GM23248 (cell line): ENCODE measurements around the gene CNIH3. TPM values are rescaled to one million over a fixed set of nuclear protein-coding genes. Genes with fewer than 3 reads are reported as not detected.

Experiments used
- DNase-seq: peaks from one replicate; pipeline ENCODE4 v3.0.0-alpha.2; 2015
- H2AFZ ChIP-seq: fragments of 200-600 bp; sonication (generic); 2 replicates; pipeline ENCODE4 v1.6.1; 2016; ENCODE audit warnings: antibody characterized with exemption
- H3F3A ChIP-seq: fragments of 200-600 bp; sonication (generic); 2 replicates; pipeline ENCODE4 v1.6.1; 2016; ENCODE audit warnings: mild to moderate bottlenecking, antibody characterized with exemption, mixed run types; ENCODE audit not compliant: insufficient read depth
- H3K27ac ChIP-seq: fragments of 200-600 bp; sonication (generic); 2 replicates; pipeline ENCODE4 v1.5.1; 2016; ENCODE audit warnings: mild to moderate bottlenecking
- H3K27me3 ChIP-seq: fragments of 200-600 bp; sonication (generic); replicated peaks from 2 replicates; pipeline ENCODE4 v1.6.1; 2016; ENCODE audit warnings: mild to moderate bottlenecking; ENCODE audit not compliant: insufficient read depth
- H3K36me3 ChIP-seq: fragments of 200-600 bp; sonication (generic); 2 replicates; pipeline ENCODE4 v1.6.1; 2016; ENCODE audit warnings: low read depth, mild to moderate bottlenecking
- H3K4me1 ChIP-seq: fragments of 200-600 bp; sonication (generic); 2 replicates; pipeline ENCODE4 v1.6.1; 2016; ENCODE audit warnings: mild to moderate bottlenecking; ENCODE audit not compliant: insufficient read depth
- H3K4me2 ChIP-seq: fragments of 200-600 bp; sonication (generic); one replicate; pipeline ENCODE4 v1.6.1; 2016; ENCODE audit warnings: mild to moderate bottlenecking; ENCODE audit not compliant: unreplicated experiment
- H3K4me3 ChIP-seq: fragments of 200-600 bp; sonication (generic); 2 replicates; pipeline ENCODE4 v1.5.1; 2016; ENCODE audit warnings: mild to moderate bottlenecking
- H3K79me2 ChIP-seq: fragments of 200-600 bp; sonication (generic); 2 replicates; pipeline ENCODE4 v1.6.1; 2016; ENCODE audit warnings: mild to moderate bottlenecking; ENCODE audit not compliant: insufficient read depth
- H3K9ac ChIP-seq: fragments of 200-600 bp; sonication (generic); 2 replicates; pipeline ENCODE4 v1.6.1; 2016; ENCODE audit warnings: mild to moderate bottlenecking
- H3K9me2 ChIP-seq: fragments of 200-600 bp; sonication (generic); 2 replicates; pipeline ENCODE4 v1.6.1; 2016; ENCODE audit warnings: mixed run types, mild to moderate bottlenecking, moderate library complexity; ENCODE audit not compliant: insufficient read depth
- H3K9me3 ChIP-seq: fragments of 200-600 bp; sonication (generic); one replicate; pipeline ENCODE4 v1.6.1; 2017; ENCODE audit warnings: low read depth
- H4K20me1 ChIP-seq: fragments of 200-600 bp; sonication (generic); 2 replicates; pipeline ENCODE4 v1.6.0; 2016; ENCODE audit not compliant: insufficient read depth
- EZH2 ChIP-seq: fragments of 200-600 bp; sonication (generic); IDR thresholded peaks from 2 replicates; pipeline ENCODE4 v1.6.1; 2018; ENCODE audit warnings: antibody characterized with exemption, mild to moderate bottlenecking; ENCODE audit not compliant: insufficient read depth, poor library complexity, severe bottlenecking
- EZH2phosphoT487 ChIP-seq: fragments of 200-600 bp; sonication (generic); IDR thresholded peaks from 2 replicates; pipeline ENCODE4 v1.6.1; 2018; ENCODE audit warnings: antibody characterized with exemption, moderate library complexity, mild to moderate bottlenecking, low read depth; ENCODE audit not compliant: insufficient read depth
- WGBS, 2 experiments: methylation state at CpG; one replicate each; pipeline ENCODE4 v1.1.6; 2015 to 2017; ENCODE audit warnings: low lambda C conversion rate in 2 of 2, low coverage in 1 of 2; ENCODE audit errors: missing lambda C conversion rate in 2 of 2; 5-methylcytosine and 5-hydroxymethylcytosine counted together
- in situ Hi-C: fragments of 300-500 bp; cut with MboI; formaldehyde crosslinking; loops from 2 replicates; pipeline ENCODE4 v1.15.0; 2020
- polyA plus RNA-seq: library from polyadenylated mRNA; unstranded; fragments of >200 nt; fragmentation: Nextera tagmentation; extraction: Ambion mirVana; gene quantifications from 2 replicates; pipeline ENCODE4 v1.2.1, GENCODE V29; 2016
- total RNA-seq: library from RNA; depleted of rRNA; stranded (reverse); fragments of >200 nt; shearing (Covaris generic); gene quantifications from 2 replicates; pipeline ENCODE4 v1.2.3, GENCODE V29; 2014

Gene CNIH3
- total and polyA plus RNA-seq, 2 experiments from 2014 or later = 4.7 to 6.4 TPM

- peak overlapping the region; percentile 52 for H3K4me2 ChIP-seq
- WGBS, 2 experiments = 9% methylated on average over 5 of the region's 5 CpGs
- H3K9me2 ChIP-seq = no peaks in the 10 kb centered on the region
- no peak overlapping the region for H3K4me3 ChIP-seq
- TF ChIP-seq EZH2phosphoT487 (no peak), EZH2 (no peak)
- DNase-seq = peak; percentile 75
- H4K20me1 ChIP-seq = no peaks in the 10 kb centered on the region
- peaks cover 14% of the 10 kb centered on the region for H3K4me1 ChIP-seq
- peaks cover 12% of the 10 kb centered on the region; the same call in 1 of the 2 replicates for H3F3A ChIP-seq
- no peaks in the 10 kb centered on the region for H3K9me3 ChIP-seq
- no peaks in the 10 kb centered on the region for H3K36me3 ChIP-seq
- H3K27ac ChIP-seq = no peak overlapping the region
- H3K9ac ChIP-seq = no peak overlapping the region
- no peaks in the 10 kb centered on the region for H3K27me3 ChIP-seq
- H2AFZ ChIP-seq = no peak overlapping the region
- in situ Hi-C loops = no loop called here
- no peaks in the 10 kb centered on the region for H3K79me2 ChIP-seq
These were observed 154.2 kb downstream of the CNIH3 start for GRCh38 chr1:224770336-224770693.

- no peak overlapping the region for H2AFZ ChIP-seq
- H3K79me2 ChIP-seq = no peaks in the 10 kb centered on the region
- 91 to 94% methylated on average over 2 of the region's 2 CpGs for WGBS, 2 experiments
- H3K27me3 ChIP-seq = no peaks in the 10 kb centered on the region
- in situ Hi-C loops = no loop called here
- H3K36me3 ChIP-seq = no peaks in the 10 kb centered on the region
- no peaks in the 10 kb centered on the region for H3K9me3 ChIP-seq
- no peak for DNase-seq
- H3F3A ChIP-seq = peaks cover 12% of the 10 kb centered on the region; the same call in 1 of the 2 replicates
- no peak overlapping the region for H3K9ac ChIP-seq
- no peak for TF ChIP-seq EZH2phosphoT487
- no peak for TF ChIP-seq EZH2
- H3K4me1 ChIP-seq = peaks cover 14% of the 10 kb centered on the region
- H3K4me2 ChIP-seq = no peak overlapping the region
- H3K4me3 ChIP-seq = no peak overlapping the region
- H3K27ac ChIP-seq = no peak overlapping the region
- no peaks in the 10 kb centered on the region for H3K9me2 ChIP-seq
- no peaks in the 10 kb centered on the region for H4K20me1 ChIP-seq
These were observed 157.5 kb downstream of the CNIH3 start for GRCh38 chr1:224773646-224774045.

DNA sequence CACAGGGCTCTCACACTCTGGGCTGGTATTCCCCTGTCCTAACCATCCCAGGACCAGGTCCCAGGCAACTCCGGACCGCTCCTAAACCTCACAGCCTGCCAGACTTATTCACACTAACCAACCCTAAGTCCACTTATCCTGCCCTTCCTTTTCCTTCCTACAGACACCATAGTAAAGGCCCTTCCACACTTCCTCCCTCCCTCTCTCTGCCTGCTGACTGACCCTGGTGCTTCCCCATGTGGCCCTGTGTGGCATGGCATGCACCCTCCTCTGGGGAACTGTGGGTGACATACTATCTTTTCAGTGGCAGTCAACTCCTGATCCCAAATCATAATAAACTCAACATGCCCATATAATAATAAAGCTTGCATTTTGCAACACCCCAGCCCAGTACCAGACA is 158.3 kb downstream of the CNIH3 start:
- in situ Hi-C loops = no loop called here
- Histone ChIP-seq H4K20me1 (no peaks in the 10 kb centered on the region), H2AFZ (no peak overlapping the region), H3K4me1 (peaks cover 14% of the 10 kb centered on the region), H3K36me3 (no peaks in the 10 kb centered on the region), H3K79me2 (no peaks in the 10 kb centered on the region), H3K9me2 (no peaks in the 10 kb centered on the region), H3K4me3 (no peak overlapping the region), H3K9me3 (no peaks in the 10 kb centered on the region), H3F3A (peaks cover 12% of the 10 kb centered on the region; the same call in 1 of the 2 replicates), H3K27me3 (no peaks in the 10 kb centered on the region), H3K9ac (no peak overlapping the region), H3K27ac (no peak overlapping the region), H3K4me2 (no peak overlapping the region)
- 95 to 96% methylated on average over 2 of the region's 2 CpGs for whole genome bisulfite sequencing, 2 experiments
- TF ChIP-seq EZH2phosphoT487 (no peak), EZH2 (no peak)
- no peak for DNase-seq

- in situ Hi-C loops = no loop called here
- H3K36me3 ChIP-seq = no peaks in the 10 kb centered on the region
These were observed 161.1 kb downstream of the CNIH3 start for GRCh38 chr1:224777180-224777579.

DNA sequence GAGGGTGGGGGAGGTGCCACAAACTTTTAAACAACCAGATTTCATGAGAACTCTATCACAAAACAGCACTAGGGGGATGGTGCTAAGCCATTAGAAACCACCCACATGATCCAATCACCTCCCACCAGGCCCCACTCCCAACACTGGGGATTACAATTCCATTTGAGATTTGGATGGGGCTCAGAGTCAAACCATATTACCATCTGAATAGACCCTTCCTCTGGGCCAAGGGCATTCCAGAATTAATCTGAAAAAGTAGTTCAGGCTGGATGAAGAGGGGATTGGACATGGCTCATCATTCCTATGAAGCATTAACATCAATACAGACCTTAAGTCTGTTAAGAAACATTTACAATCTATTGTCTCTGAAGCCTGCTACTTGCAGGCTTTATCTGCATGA is 163.4 kb downstream of the CNIH3 start:
- Histone ChIP-seq H2AFZ (no peak overlapping the region), H3K4me3 (no peak overlapping the region), H3K36me3 (no peaks in the 10 kb centered on the region), H3K4me1 (peaks cover 6% of the 10 kb centered on the region), H3K79me2 (no peaks in the 10 kb centered on the region), H3F3A (peaks cover 10% of the 10 kb centered on the region), H3K9me2 (no peaks in the 10 kb centered on the region), H3K9me3 (no peaks in the 10 kb centered on the region), H3K4me2 (no peak overlapping the region), H3K9ac (no peak overlapping the region), H3K27ac (no peak overlapping the region), H4K20me1 (no peaks in the 10 kb centered on the region), H3K27me3 (no peaks in the 10 kb centered on the region)
- in situ Hi-C loops = no loop called here
- DNase-seq = no peak
- TF ChIP-seq EZH2phosphoT487 (no peak), EZH2 (no peak)

More at GRCh38 chr1:224777180-224777579, 161.1 kb downstream of the CNIH3 start:
- no peaks in the 10 kb centered on the region for H3K27me3 ChIP-seq
- H3K9ac ChIP-seq = no peak overlapping the region
- WGBS, 2 experiments = 92 to 95% methylated on average over 2 of the region's 2 CpGs
- no peak overlapping the region for H3K4me2 ChIP-seq
- no peak overlapping the region for H3K4me3 ChIP-seq
- DNase-seq = no peak
- H3K27ac ChIP-seq = no peak overlapping the region
- H3K9me3 ChIP-seq = no peaks in the 10 kb centered on the region
- no peaks in the 10 kb centered on the region for H4K20me1 ChIP-seq
- no peaks in the 10 kb centered on the region for H3K79me2 ChIP-seq
- no peaks in the 10 kb centered on the region for H3K4me1 ChIP-seq
- H2AFZ ChIP-seq = no peak overlapping the region
- TF ChIP-seq EZH2 (no peak), EZH2phosphoT487 (no peak)
- no peaks in the 10 kb centered on the region for H3F3A ChIP-seq
- no peaks in the 10 kb centered on the region for H3K9me2 ChIP-seq
